ENCODE results near the gene POLR2J2. TPM values are rescaled to one million over a fixed set of nuclear protein-coding genes. Genes with fewer than 3 reads are reported as not detected.
"Not testable (repeated sequence)": the region's sequence is repeated elsewhere in the genome, so short reads cannot be mapped to it uniquely, and the experiment has no call there.

Gene POLR2J2
- total and polyA plus RNA-seq, 10 of the 15 experiments (the other 5 are each of a cell fraction or from before 2014, with no cell fraction given) = 0.80 to 16.3 (median 6.6) TPM

- H4K20me1 ChIP-seq (ENCODE audit: control insufficient read depth, insufficient read depth); POLR2A ChIA-PET; H3K9me3 ChIP-seq (replicated peaks; ENCODE audit: control insufficient read depth, insufficient read depth, low read length); H3K4me1 ChIP-seq (ENCODE audit: control insufficient read depth, insufficient read depth, low read length); CTCF ChIA-PET; H3K27me3 ChIP-seq (replicated peaks in 1 of 2; ENCODE audit: control insufficient read depth in 2 of 2, insufficient read depth in 2 of 2, low read length in 1 of 2); SMC1A ChIA-PET (ENCODE audit: uncharacterized antibody, unreplicated experiment); FAIRE-seq; RAD21 ChIA-PET (ENCODE audit: unreplicated experiment); H3K36me3 ChIP-seq (ENCODE audit: control insufficient read depth in 2 of 2, insufficient read depth in 2 of 2, low read length in 1 of 2); intact Hi-C loops (cut with micrococcal nuclease; ENCODE audit: unreplicated experiment); H3K79me2 ChIP-seq (ENCODE audit: control insufficient read depth, insufficient read depth, low read length); in situ Hi-C loops (cut with MboI): not testable (repeated sequence)
- ATAC-seq = peak; percentile 85
- Histone ChIP-seq H3K27ac (ENCODE audit: control insufficient read depth, insufficient read depth) (peak overlapping the region; percentile 90), H3K4me2 (ENCODE audit: control insufficient read depth, insufficient read depth) (peak overlapping the region; percentile 92), H3K9ac (ENCODE audit: control insufficient read depth, insufficient read depth, low read length) (peak overlapping the region; percentile 56), H3K4me3 (peak overlapping the region; percentile 59), H2AFZ (ENCODE audit: control insufficient read depth, low read depth, low read length) (peak overlapping the region; percentile 65)
- WGBS (ENCODE audit: insufficient coverage, insufficient replicate concordance, low lambda C conversion rate, missing lambda C conversion rate) = 2% methylated on average over 5 of the region's 5 CpGs
- TF ChIP-seq, protein P1, sequence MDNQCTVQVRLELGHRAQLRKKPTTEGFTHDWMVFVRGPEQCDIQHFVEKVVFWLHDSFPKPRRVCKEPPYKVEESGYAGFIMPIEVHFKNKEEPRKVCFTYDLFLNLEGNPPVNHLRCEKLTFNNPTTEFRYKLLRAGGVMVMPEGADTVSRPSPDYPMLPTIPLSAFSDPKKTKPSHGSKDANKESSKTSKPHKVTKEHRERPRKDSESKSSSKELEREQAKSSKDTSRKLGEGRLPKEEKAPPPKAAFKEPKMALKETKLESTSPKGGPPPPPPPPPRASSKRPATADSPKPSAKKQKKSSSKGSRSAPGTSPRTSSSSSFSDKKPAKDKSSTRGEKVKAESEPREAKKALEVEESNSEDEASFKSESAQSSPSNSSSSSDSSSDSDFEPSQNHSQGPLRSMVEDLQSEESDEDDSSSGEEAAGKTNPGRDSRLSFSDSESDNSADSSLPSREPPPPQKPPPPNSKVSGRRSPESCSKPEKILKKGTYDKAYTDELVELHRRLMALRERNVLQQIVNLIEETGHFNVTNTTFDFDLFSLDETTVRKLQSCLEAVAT (IDR thresholded peaks at IDR 0.05) = peak; percentile 63
- TF ChIP-seq IKZF2 (IDR thresholded peaks at IDR 0.05) (peak; percentile 74), NR2F1 (conservative IDR thresholded peaks at IDR 0.05) (0 out of 2 replicates have a peak, but pooled peaks have one; percentile 42), MTA2 (IDR thresholded peaks at IDR 0.05; ENCODE audit: low read depth) (peak; percentile 68; the same call in 1 of the 2 replicates), POLR2AphosphoS5 (IDR thresholded peaks at IDR 0.05; ENCODE audit: low read length) (peak; percentile 50; the same call in 1 of the 2 replicates), BHLHE40 (IDR thresholded peaks at IDR 0.05; ENCODE audit: borderline replicate concordance in 1 of 2, low read depth in 2 of 2, low read length in 1 of 2) (peak in 1 of 2 experiments; percentile 71; a peak in 2 of 4 replicates), DPF2 (IDR thresholded peaks at IDR 0.05) (peak; percentile 77), ZNF217 (IDR thresholded peaks at IDR 0.05) (peak; percentile 35; the same call in 1 of the 2 replicates), EP300 (IDR thresholded peaks at IDR 0.05; ENCODE audit: borderline replicate concordance in 1 of 2, control insufficient read depth in 1 of 2, low read depth in 2 of 2, low read length in 2 of 2) (peak in 1 of 2 experiments; percentile 47; a peak in 1 of 4 replicates), ATF7 (IDR thresholded peaks at IDR 0.05; ENCODE audit: low read depth) (peak; percentile 13; the same call in 1 of the 2 replicates), NBN (IDR thresholded peaks at IDR 0.05) (peak; percentile 70), MEF2B (IDR thresholded peaks at IDR 0.05; ENCODE audit: partially characterized antibody, poor library complexity, severe bottlenecking) (peak; percentile 67), RUNX3 (IDR thresholded peaks at IDR 0.05; ENCODE audit: low read length) (peak; percentile 71), SPI1 (IDR thresholded peaks at IDR 0.05; ENCODE audit: borderline replicate concordance, insufficient read depth, low read depth, low read length) (peak; percentile 59; the same call in 1 of the 2 replicates), BCL11A (IDR thresholded peaks at IDR 0.05; ENCODE audit: low read depth, low read length) (peak; percentile 45; the same call in 1 of the 2 replicates)
- TF ChIP-seq, protein P2, sequence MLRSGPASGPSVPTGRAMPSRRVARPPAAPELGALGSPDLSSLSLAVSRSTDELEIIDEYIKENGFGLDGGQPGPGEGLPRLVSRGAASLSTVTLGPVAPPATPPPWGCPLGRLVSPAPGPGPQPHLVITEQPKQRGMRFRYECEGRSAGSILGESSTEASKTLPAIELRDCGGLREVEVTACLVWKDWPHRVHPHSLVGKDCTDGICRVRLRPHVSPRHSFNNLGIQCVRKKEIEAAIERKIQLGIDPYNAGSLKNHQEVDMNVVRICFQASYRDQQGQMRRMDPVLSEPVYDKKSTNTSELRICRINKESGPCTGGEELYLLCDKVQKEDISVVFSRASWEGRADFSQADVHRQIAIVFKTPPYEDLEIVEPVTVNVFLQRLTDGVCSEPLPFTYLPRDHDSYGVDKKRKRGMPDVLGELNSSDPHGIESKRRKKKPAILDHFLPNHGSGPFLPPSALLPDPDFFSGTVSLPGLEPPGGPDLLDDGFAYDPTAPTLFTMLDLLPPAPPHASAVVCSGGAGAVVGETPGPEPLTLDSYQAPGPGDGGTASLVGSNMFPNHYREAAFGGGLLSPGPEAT (IDR thresholded peaks at IDR 0.05; ENCODE audit: low read depth) = peak; percentile 76; the same call in 1 of the 2 replicates
- TF ChIP-seq, protein P3, sequence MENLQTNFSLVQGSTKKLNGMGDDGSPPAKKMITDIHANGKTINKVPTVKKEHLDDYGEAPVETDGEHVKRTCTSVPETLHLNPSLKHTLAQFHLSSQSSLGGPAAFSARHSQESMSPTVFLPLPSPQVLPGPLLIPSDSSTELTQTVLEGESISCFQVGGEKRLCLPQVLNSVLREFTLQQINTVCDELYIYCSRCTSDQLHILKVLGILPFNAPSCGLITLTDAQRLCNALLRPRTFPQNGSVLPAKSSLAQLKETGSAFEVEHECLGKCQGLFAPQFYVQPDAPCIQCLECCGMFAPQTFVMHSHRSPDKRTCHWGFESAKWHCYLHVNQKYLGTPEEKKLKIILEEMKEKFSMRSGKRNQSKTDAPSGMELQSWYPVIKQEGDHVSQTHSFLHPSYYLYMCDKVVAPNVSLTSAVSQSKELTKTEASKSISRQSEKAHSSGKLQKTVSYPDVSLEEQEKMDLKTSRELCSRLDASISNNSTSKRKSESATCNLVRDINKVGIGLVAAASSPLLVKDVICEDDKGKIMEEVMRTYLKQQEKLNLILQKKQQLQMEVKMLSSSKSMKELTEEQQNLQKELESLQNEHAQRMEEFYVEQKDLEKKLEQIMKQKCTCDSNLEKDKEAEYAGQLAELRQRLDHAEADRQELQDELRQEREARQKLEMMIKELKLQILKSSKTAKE (IDR thresholded peaks at IDR 0.05; ENCODE audit: low read depth, poor library complexity, severe bottlenecking) = peak; percentile 45
- peak; percentile 68 for DNase-seq (ENCODE audit: low read depth, low spot score)
- BruUV-seq (replicated peaks) = TSS peak; percentile 94
These were observed 41.7 kb upstream of the POLR2J2 start for GRCh38 chr7:102713011-102713690.
